CD4-positive, CD25-positive, alpha-beta regulatory T cell (primary cell): Measurements from ENCODE around the gene MLXIP. TPM values are rescaled to one million over a fixed set of nuclear protein-coding genes. Genes with fewer than 3 reads are reported as not detected.
A peak's percentile ranks its signal among the peaks of the same experiment; 100 is the strongest.

Experiments used
- ATAC-seq, 2 donors: fragments of 150-1000 bp; cut with Tn5 transposase; one replicate each; pipeline ENCODE4 v1.10.0; 2021; ENCODE audit warnings: low read depth in 2 of 2, moderate number of reproducible peaks in 2 of 2, moderate library complexity in 1 of 2
- DNase-seq, 3 donors: peaks; one replicate each; pipeline versions ENCODE4 v3.0.0 to v3.0.0-alpha.2; 2012 to 2022; ENCODE audit warnings: mixed read lengths in 1 of 3
- H3K27ac ChIP-seq: one replicate; pipeline ENCODE4 v1.7.0; 2013; ENCODE audit warnings: mild to moderate bottlenecking, low read length; ENCODE audit not compliant: insufficient read depth, poor library complexity, severe bottlenecking
- H3K27me3 ChIP-seq: one replicate; pipeline ENCODE4 v1.7.0; 2013; ENCODE audit warnings: low read length; ENCODE audit not compliant: control insufficient read depth, insufficient read depth
- H3K36me3 ChIP-seq: one replicate; pipeline ENCODE4 v1.7.0; 2013; ENCODE audit warnings: mild to moderate bottlenecking, low read length, moderate library complexity; ENCODE audit not compliant: control insufficient read depth, insufficient read depth
- H3K4me1 ChIP-seq: 2 replicates; pipeline ENCODE4 v1.7.0; 2013; ENCODE audit warnings: mild to moderate bottlenecking, low read length; ENCODE audit not compliant: insufficient read depth, control insufficient read depth, poor library complexity, severe bottlenecking
- H3K4me3 ChIP-seq: one replicate; pipeline ENCODE4 v1.7.0; 2013; ENCODE audit warnings: low read depth, mild to moderate bottlenecking, low read length, moderate library complexity
- H3K9me3 ChIP-seq, 2 experiments: 1 replicate in 1 of 2; 2 replicates in 1 of 2; pipeline ENCODE4 v1.7.0; 2013; ENCODE audit warnings: low read length in 2 of 2, mild to moderate bottlenecking in 1 of 2, moderate library complexity in 1 of 2; ENCODE audit not compliant: control insufficient read depth in 2 of 2
- H3K27ac Mint-ChIP-seq, 3 donors: one replicate each; pipeline ENCODE4 v1.8.0; 2020 to 2022; ENCODE audit warnings: mild to moderate bottlenecking in 3 of 3, mixed read lengths in 3 of 3, moderate library complexity in 2 of 3
- H3K27me3 Mint-ChIP-seq: one replicate; pipeline ENCODE4 v1.8.0; 2022; ENCODE audit warnings: mild to moderate bottlenecking, mixed read lengths
- H3K36me3 Mint-ChIP-seq: one replicate; pipeline ENCODE4 v1.8.0; 2020; ENCODE audit warnings: mixed read lengths
- H3K4me1 Mint-ChIP-seq, 4 donors: one replicate each; pipeline ENCODE4 v1.8.0; 2020 to 2022; ENCODE audit warnings: mixed read lengths in 4 of 4, mild to moderate bottlenecking in 1 of 4
- H3K4me3 Mint-ChIP-seq, 4 donors: one replicate each; pipeline ENCODE4 v1.8.0; 2020 to 2022; ENCODE audit warnings: mild to moderate bottlenecking in 4 of 4, mixed read lengths in 4 of 4, moderate library complexity in 3 of 4
- H3K9me3 Mint-ChIP-seq, 7 donors: one replicate each; pipeline ENCODE4 v1.8.0; 2020 to 2022; ENCODE audit warnings: mixed read lengths in 7 of 7, mild to moderate bottlenecking in 3 of 7, moderate library complexity in 2 of 7
- polyA plus RNA-seq, 4 donors: library from polyadenylated mRNA; unstranded; fragments of 300-500 nt; fragmentation: Illumina TruSeq; gene quantifications; one replicate each; pipeline ENCODE4 v1.2.3, GENCODE V29; 2021
- total RNA-seq: library from RNA; stranded (reverse); gene quantifications from one replicate; pipeline ENCODE4 v1.2.3, GENCODE V29; 2022

The MLXIP gene
- total and polyA plus RNA-seq, 5 donors from 2014 or later = 5.0 to 83.2 (median 7.8) TPM

GRCh38 chr12:122063694-122064024 lies 14.9 kb upstream of the MLXIP start:
- H3K27ac Mint-ChIP-seq = peak overlapping the region in 1 of 3 donors; percentile 58
- no peak for DNase-seq
- no peaks in the 10 kb centered on the region for H3K36me3 Mint-ChIP-seq

GRCh38 chr12:122064025-122064777 lies 14.4 kb upstream of the MLXIP start:
- H3K27ac Mint-ChIP-seq = peak overlapping the region in 1 of 3 donors; percentile 45
- ATAC-seq (peak in 1 of 2 donors; percentile 50), DNase-seq (peak in 1 of 3 donors; percentile 45)
- no peaks in the 10 kb centered on the region for H3K36me3 ChIP-seq
- peaks cover 9% of the 10 kb centered on the region for H3K4me1 ChIP-seq
- no peaks in the 10 kb centered on the region for H3K27me3 ChIP-seq
- H3K27ac ChIP-seq = no peak overlapping the region
- H3K4me1 Mint-ChIP-seq = peaks cover 6 to 13% (median 10%) of the 10 kb centered on the region in 4 donors
- H3K9me3 ChIP-seq = no peaks in the 10 kb centered on the region
- H3K4me3 Mint-ChIP-seq = no peak overlapping the region
- H3K9me3 Mint-ChIP-seq = no peaks in the 10 kb centered on the region
- no peak overlapping the region for H3K4me3 ChIP-seq
- H3K36me3 Mint-ChIP-seq = no peaks in the 10 kb centered on the region
- H3K27me3 Mint-ChIP-seq = peaks cover 5% of the 10 kb centered on the region

More at GRCh38 chr12:122063694-122064024, 14.9 kb upstream of the MLXIP start:
- Histone ChIP-seq H3K4me1 (peaks cover 9% of the 10 kb centered on the region), H3K9me3 (no peaks in the 10 kb centered on the region), H3K4me3 (no peak overlapping the region), H3K27me3 (no peaks in the 10 kb centered on the region), H3K27ac (no peak overlapping the region), H3K36me3 (no peaks in the 10 kb centered on the region)
- no peak overlapping the region for H3K4me3 Mint-ChIP-seq
- no peak for ATAC-seq
- H3K27me3 Mint-ChIP-seq = peaks cover 5% of the 10 kb centered on the region
- no peaks in the 10 kb centered on the region for H3K9me3 Mint-ChIP-seq
- peaks cover 6 to 13% (median 10%) of the 10 kb centered on the region in 4 donors for H3K4me1 Mint-ChIP-seq

GRCh38 chr12:122064780-122065588 lies 13.6 kb upstream of the MLXIP start:
- Histone ChIP-seq H3K4me3 (no peak overlapping the region), H3K27ac (no peak overlapping the region), H3K9me3 (no peaks in the 10 kb centered on the region), H3K27me3 (no peaks in the 10 kb centered on the region), H3K4me1 (peaks cover 9% of the 10 kb centered on the region), H3K36me3 (no peaks in the 10 kb centered on the region)
- no peaks in the 10 kb centered on the region for H3K36me3 Mint-ChIP-seq
- no peak for DNase-seq
- peaks cover 6 to 15% (median 10%) of the 10 kb centered on the region in 4 donors for H3K4me1 Mint-ChIP-seq
- H3K9me3 Mint-ChIP-seq = no peaks in the 10 kb centered on the region
- no peak overlapping the region for H3K4me3 Mint-ChIP-seq
- peak overlapping the region in 1 of 3 donors; percentile 45 for H3K27ac Mint-ChIP-seq
- H3K27me3 Mint-ChIP-seq = peaks cover 12% of the 10 kb centered on the region
- no peak for ATAC-seq

- Mint-ChIP-seq H3K9me3 (no peaks in the 10 kb centered on the region), H3K36me3 (no peaks in the 10 kb centered on the region), H3K4me1 (peaks cover 6 to 15% (median 10%) of the 10 kb centered on the region in 4 donors), H3K4me3 (peak overlapping the region in 2 of 4 donors; percentile 66 to 82), H3K27ac (no peak overlapping the region), H3K27me3 (peaks cover 12% of the 10 kb centered on the region)
- no peak overlapping the region for H3K27ac ChIP-seq
- H3K27me3 ChIP-seq = no peaks in the 10 kb centered on the region
- peaks cover 9% of the 10 kb centered on the region for H3K4me1 ChIP-seq
- ATAC-seq = no peak
- no peaks in the 10 kb centered on the region for H3K9me3 ChIP-seq
- H3K4me3 ChIP-seq = no peak overlapping the region
- H3K36me3 ChIP-seq = no peaks in the 10 kb centered on the region
- no peak for DNase-seq
Measured at GRCh38 chr12:122067548-122067947, 11.0 kb upstream of the MLXIP start.

- H3K36me3 Mint-ChIP-seq = no peaks in the 10 kb centered on the region
- H3K4me3 Mint-ChIP-seq = peak overlapping the region in 3 of 4 donors; percentile 9 to 66 (median 18)
Measured at GRCh38 chr12:122067966-122068365, 10.6 kb upstream of the MLXIP start.

GRCh38 chr12:122072031-122072970 lies 6.3 kb upstream of the MLXIP start:
- no peaks in the 10 kb centered on the region for H3K36me3 Mint-ChIP-seq
- peak overlapping the region in 1 of 3 donors; percentile 20 for H3K27ac Mint-ChIP-seq
- H3K36me3 ChIP-seq = no peaks in the 10 kb centered on the region
- H3K4me3 Mint-ChIP-seq = no peak overlapping the region
- no peak overlapping the region for H3K4me3 ChIP-seq
- H3K27me3 Mint-ChIP-seq = peaks cover 11% of the 10 kb centered on the region
- peaks cover 9% of the 10 kb centered on the region for H3K4me1 ChIP-seq
- H3K9me3 Mint-ChIP-seq = no peaks in the 10 kb centered on the region
- no peak overlapping the region for H3K27ac ChIP-seq
- H3K27me3 ChIP-seq = no peaks in the 10 kb centered on the region
- no peaks in the 10 kb centered on the region for H3K9me3 ChIP-seq
- peaks cover 6 to 12% (median 9%) of the 10 kb centered on the region in 4 donors for H3K4me1 Mint-ChIP-seq
- ATAC-seq (no peak), DNase-seq (no peak)

More at GRCh38 chr12:122067966-122068365, 10.6 kb upstream of the MLXIP start:
- no peak overlapping the region for H3K27ac ChIP-seq
- peak; percentile 61 to 63 for ATAC-seq
- peaks cover 12% of the 10 kb centered on the region for H3K27me3 Mint-ChIP-seq
- H3K4me1 Mint-ChIP-seq = peaks cover 6 to 15% (median 10%) of the 10 kb centered on the region in 4 donors
- no peaks in the 10 kb centered on the region for H3K27me3 ChIP-seq
- peak in 1 of 3 donors; percentile 73 for DNase-seq
- peak overlapping the region; percentile 11 for H3K4me3 ChIP-seq
- H3K9me3 ChIP-seq = no peaks in the 10 kb centered on the region
- no peaks in the 10 kb centered on the region for H3K36me3 ChIP-seq
- no peaks in the 10 kb centered on the region for H3K9me3 Mint-ChIP-seq
- H3K4me1 ChIP-seq = peaks cover 9% of the 10 kb centered on the region
- H3K27ac Mint-ChIP-seq = peak overlapping the region in 1 of 3 donors; percentile 33

- Mint-ChIP-seq H3K27me3 (peaks cover 11% of the 10 kb centered on the region), H3K4me1 (peaks cover 0 to 8% (median 0%) of the 10 kb centered on the region in 4 donors), H3K4me3 (peak overlapping the region in 1 of 4 donors; percentile 39), H3K9me3 (no peaks in the 10 kb centered on the region), H3K36me3 (no peaks in the 10 kb centered on the region), H3K27ac (no peak overlapping the region)
- Histone ChIP-seq H3K36me3 (no peaks in the 10 kb centered on the region), H3K4me1 (peaks cover 7% of the 10 kb centered on the region), H3K9me3 (no peaks in the 10 kb centered on the region), H3K27ac (no peak overlapping the region), H3K4me3 (no peak overlapping the region), H3K27me3 (no peaks in the 10 kb centered on the region)
- DNase-seq (no peak), ATAC-seq (no peak)
Measured at GRCh38 chr12:122073815-122074214, 4.7 kb upstream of the MLXIP start.
